HEK293T (cell line): ENCODE measurements around the gene LIPG.
"Not testable (repeated sequence)": the region's sequence is repeated elsewhere in the genome, so short reads cannot be mapped to it uniquely, and the experiment has no call there.

Source experiments
- CTCF ChIA-PET: fragments of 350-600 bp; formaldehyde crosslinking; extraction: SDS; loops from one replicate; lab custom pipeline; 2021; ENCODE audit warnings: antibody characterized with exemption, inconsistent platforms; lab: Yijun Ruan, JAX
- POLR2A ChIA-PET: fragments of 350-600 bp; formaldehyde crosslinking; extraction: SDS; loops from one replicate; lab custom pipeline; 2020; ENCODE audit warnings: antibody characterized with exemption, inconsistent platforms; lab: Yijun Ruan, JAX
- DNase-seq: peaks from one replicate; pipeline ENCODE4 v3.0.0; 2012; ENCODE audit warnings: mixed read lengths; ENCODE audit errors: extremely low spot score
- ARNT ChIP-seq: fragments of 450-650 bp; IDR thresholded peaks from 2 replicates; pipeline ENCODE4 v1.6.1; 2017; ENCODE audit warnings: mild to moderate bottlenecking
- BHLHE40 ChIP-seq: fragments of 450-650 bp; IDR thresholded peaks from 2 replicates; pipeline ENCODE4 v1.6.1; 2016; ENCODE audit warnings: mild to moderate bottlenecking, moderate library complexity, borderline replicate concordance
- CTBP1 ChIP-seq: fragments of 450-650 bp; IDR thresholded peaks from 2 replicates; pipeline ENCODE4 v1.6.1; 2016; ENCODE audit warnings: borderline replicate concordance
- ELF4 ChIP-seq: fragments of 450-650 bp; IDR thresholded peaks from 2 replicates; pipeline ENCODE4 v1.6.1; 2017; ENCODE audit warnings: antibody characterized with exemption
- FOXA1 ChIP-seq: fragments of 450-650 bp; IDR thresholded peaks from 2 replicates; pipeline ENCODE4 v1.6.1; 2016; ENCODE audit warnings: mild to moderate bottlenecking
- FOXK2 ChIP-seq: fragments of 450-650 bp; IDR thresholded peaks from 2 replicates; pipeline ENCODE4 v1.6.1; 2016; ENCODE audit warnings: mild to moderate bottlenecking
- FOXM1 ChIP-seq: fragments of 450-650 bp; IDR thresholded peaks from 2 replicates; pipeline ENCODE4 v1.6.1; 2017; ENCODE audit warnings: mild to moderate bottlenecking, borderline replicate concordance
- HDGF ChIP-seq: fragments of 450-650 bp; IDR thresholded peaks from 2 replicates; pipeline ENCODE4 v1.6.1; 2017; ENCODE audit warnings: antibody characterized with exemption, borderline replicate concordance
- L3MBTL2 ChIP-seq: fragments of 450-650 bp; conservative IDR thresholded peaks from 2 replicates; pipeline ENCODE4 v1.6.1; 2016; ENCODE audit warnings: mild to moderate bottlenecking
- LEF1 ChIP-seq: fragments of 450-650 bp; IDR thresholded peaks from 2 replicates; pipeline ENCODE4 v1.6.1; 2017; ENCODE audit warnings: mild to moderate bottlenecking, borderline replicate concordance
- NFRKB ChIP-seq: fragments of 450-650 bp; IDR thresholded peaks from 2 replicates; pipeline ENCODE4 v1.6.1; 2016; ENCODE audit warnings: mild to moderate bottlenecking, moderate library complexity
- PKNOX1 ChIP-seq: fragments of 450-650 bp; IDR thresholded peaks from 2 replicates; pipeline ENCODE4 v1.6.1; 2016
- SP1 ChIP-seq: fragments of 450-650 bp; IDR thresholded peaks from 2 replicates; pipeline ENCODE4 v1.6.1; 2017
- SUZ12 ChIP-seq: fragments of 450-650 bp; IDR thresholded peaks from 2 replicates; pipeline ENCODE4 v1.6.1; 2016; ENCODE audit warnings: mild to moderate bottlenecking
- TARDBP ChIP-seq: fragments of 450-650 bp; IDR thresholded peaks from 2 replicates; pipeline ENCODE4 v1.6.1; 2016
- ZNF384 ChIP-seq: fragments of 450-650 bp; IDR thresholded peaks from 2 replicates; pipeline ENCODE4 v1.6.1; 2016

LIPG gene

GRCh38 chr18:49566985-49567384 is 5.1 kb downstream of the LIPG start:
- TF ChIP-seq ELF4 (no peak), NFRKB (no peak), TARDBP (no peak), FOXA1 (no peak), FOXM1 (no peak), SP1 (no peak), ARNT (no peak), CTBP1 (no peak), FOXK2 (no peak), L3MBTL2 (no peak), ZNF384 (no peak), HDGF (no peak), SUZ12 (no peak), BHLHE40 (no peak), LEF1 (no peak)
- CTCF ChIA-PET, result no interaction called here
- no peak for DNase-seq
- POLR2A ChIA-PET, result no interaction called here

- DNase-seq, result no peak
- no peak for TF ChIP-seq PKNOX1
- no peak for TF ChIP-seq SUZ12
- ChIA-PET POLR2A (no interaction called here), CTCF (interaction anchor here (0.6 kb wide), 2 partner anchors 104 to 860 kb away, joined by 3 to 11 read pairs; no protein-coding TSS in a partner anchor)
These were observed 7.9 kb downstream of the LIPG start for GRCh38 chr18:49569724-49570123.

DNA sequence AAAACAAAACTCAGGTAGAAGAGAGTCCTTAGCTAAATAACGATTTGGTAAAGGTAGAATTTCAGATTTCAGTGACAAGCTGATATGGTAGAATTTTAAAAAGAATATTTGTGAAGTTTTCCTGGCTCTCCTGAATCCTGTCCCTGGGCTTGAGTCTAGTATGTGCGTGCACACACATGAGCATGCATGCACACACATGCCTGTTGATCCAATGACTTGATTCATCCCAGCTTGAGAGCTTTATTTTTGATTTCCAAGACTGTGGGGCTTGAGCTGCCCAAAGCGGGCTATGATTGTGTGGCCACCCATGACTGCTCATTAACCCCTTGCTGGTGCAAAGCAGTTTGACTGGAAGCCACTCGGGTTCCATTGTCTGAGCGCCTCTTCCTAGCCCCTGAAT is 9.0 kb downstream of the LIPG start:
- CTCF ChIA-PET, result no interaction called here
- POLR2A ChIA-PET, result no interaction called here
- TF ChIP-seq BHLHE40 (no peak), CTBP1 (no peak), SUZ12 (no peak), LEF1 (no peak), L3MBTL2 (no peak), PKNOX1 (no peak), FOXM1 (no peak), FOXK2 (no peak), HDGF (no peak), ELF4 (no peak), FOXA1 (no peak), NFRKB (no peak), TARDBP (no peak)
- no peak for DNase-seq

- POLR2A ChIA-PET, result no interaction called here
- DNase-seq, result no peak
- CTCF ChIA-PET, result no interaction called here
- no peak for TF ChIP-seq SP1
- TF ChIP-seq BHLHE40, result no peak
- no peak for TF ChIP-seq LEF1
- TF ChIP-seq ELF4, result no peak
- TF ChIP-seq FOXM1, result no peak
- TF ChIP-seq FOXK2, result no peak
These were observed 10.9 kb downstream of the LIPG start for GRCh38 chr18:49572611-49573345.

- CTCF ChIA-PET, result no interaction called here
- TF ChIP-seq ARNT (no peak), PKNOX1 (no peak)
- POLR2A ChIA-PET, result interaction anchor here (0.6 kb wide), 1 partner anchor 672 kb away, joined by 3 read pairs; no protein-coding TSS in a partner anchor
- DNase-seq, result no peak
These were observed 12.0 kb downstream of the LIPG start for GRCh38 chr18:49573835-49574234.

- POLR2A ChIA-PET, CTCF ChIA-PET, DNase-seq: not testable (repeated sequence)
These were observed 17.2 kb downstream of the LIPG start for GRCh38 chr18:49579041-49579440.

- DNase-seq, POLR2A ChIA-PET, CTCF ChIA-PET: not testable (repeated sequence)
These were observed 17.7 kb downstream of the LIPG start for GRCh38 chr18:49579583-49579982.
